ENCODE results near the gene BOLA3.

DNA sequence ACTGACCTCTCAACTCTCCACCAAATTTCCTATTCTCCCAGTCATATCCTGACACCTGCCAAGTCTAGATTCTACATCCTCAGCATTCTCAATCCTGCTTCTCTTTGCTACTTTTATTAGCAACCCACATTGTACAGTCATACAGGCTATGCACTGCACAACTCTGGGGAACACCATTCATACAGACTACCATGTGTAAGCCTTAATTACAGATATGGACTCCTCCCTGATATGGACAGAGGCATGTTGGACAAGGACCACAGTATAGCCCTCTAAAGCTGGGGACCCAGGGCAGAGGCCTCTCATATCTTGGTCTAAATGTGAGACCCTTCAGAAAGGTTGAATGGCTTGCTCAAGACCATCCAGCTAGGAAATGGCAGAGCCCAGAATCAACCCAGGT, 36.3 kb downstream of the BOLA3 start:
- TF ChIP-seq JUND (IDR thresholded peaks at IDR 0.05), result no peak
- TF ChIP-seq, protein P1, sequence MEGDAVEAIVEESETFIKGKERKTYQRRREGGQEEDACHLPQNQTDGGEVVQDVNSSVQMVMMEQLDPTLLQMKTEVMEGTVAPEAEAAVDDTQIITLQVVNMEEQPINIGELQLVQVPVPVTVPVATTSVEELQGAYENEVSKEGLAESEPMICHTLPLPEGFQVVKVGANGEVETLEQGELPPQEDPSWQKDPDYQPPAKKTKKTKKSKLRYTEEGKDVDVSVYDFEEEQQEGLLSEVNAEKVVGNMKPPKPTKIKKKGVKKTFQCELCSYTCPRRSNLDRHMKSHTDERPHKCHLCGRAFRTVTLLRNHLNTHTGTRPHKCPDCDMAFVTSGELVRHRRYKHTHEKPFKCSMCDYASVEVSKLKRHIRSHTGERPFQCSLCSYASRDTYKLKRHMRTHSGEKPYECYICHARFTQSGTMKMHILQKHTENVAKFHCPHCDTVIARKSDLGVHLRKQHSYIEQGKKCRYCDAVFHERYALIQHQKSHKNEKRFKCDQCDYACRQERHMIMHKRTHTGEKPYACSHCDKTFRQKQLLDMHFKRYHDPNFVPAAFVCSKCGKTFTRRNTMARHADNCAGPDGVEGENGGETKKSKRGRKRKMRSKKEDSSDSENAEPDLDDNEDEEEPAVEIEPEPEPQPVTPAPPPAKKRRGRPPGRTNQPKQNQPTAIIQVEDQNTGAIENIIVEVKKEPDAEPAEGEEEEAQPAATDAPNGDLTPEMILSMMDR (IDR thresholded peaks at IDR 0.05; ENCODE audit: low read depth, low read length, missing input control), result no peak
- TF ChIP-seq GABPA (IDR thresholded peaks at IDR 0.05 in 1 of 2, conservative IDR thresholded peaks at IDR 0.05 in 1 of 2), result no peak
- TF ChIP-seq, protein P2, sequence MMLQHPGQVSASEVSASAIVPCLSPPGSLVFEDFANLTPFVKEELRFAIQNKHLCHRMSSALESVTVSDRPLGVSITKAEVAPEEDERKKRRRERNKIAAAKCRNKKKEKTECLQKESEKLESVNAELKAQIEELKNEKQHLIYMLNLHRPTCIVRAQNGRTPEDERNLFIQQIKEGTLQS (IDR thresholded peaks at IDR 0.05), result no peak
- TF ChIP-seq RXRA (IDR thresholded peaks at IDR 0.05), result no peak
- TF ChIP-seq YY1 (IDR thresholded peaks at IDR 0.05), result no peak

Data from liver (tissue), 3 donors.